RKO (cell line): ENCODE measurements around the gene GLIPR1.
"Not testable (repeated sequence)": the region's sequence is repeated elsewhere in the genome, so short reads cannot be mapped to it uniquely, and the experiment has no call there.

Experiments used
- DNase-seq: peaks from one replicate; pipeline ENCODE4 v3.0.0-alpha.2; 2016; ENCODE audit warnings: low spot score

GLIPR1 gene

DNA sequence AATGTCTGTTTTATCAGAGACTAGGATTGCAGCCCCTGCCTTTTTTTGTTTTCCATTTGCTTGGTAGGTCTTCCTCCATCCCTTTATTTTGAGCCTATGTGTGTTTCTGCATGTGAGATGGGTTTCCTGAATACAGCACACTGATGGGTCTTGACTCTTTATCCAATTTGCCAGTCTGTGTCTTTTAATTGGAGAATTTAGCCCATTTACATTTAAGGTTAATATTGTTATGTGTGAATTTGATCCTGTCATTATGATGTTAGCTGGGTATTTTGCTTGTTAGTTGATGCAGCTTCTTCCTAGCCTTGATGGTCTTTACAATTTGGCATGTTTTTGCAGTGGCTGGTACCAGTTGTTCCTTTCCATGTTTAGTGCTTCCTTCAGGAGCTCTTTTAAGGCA lies 40.7 kb downstream of the GLIPR1 start:
- DNase-seq = not testable (repeated sequence)

DNA sequence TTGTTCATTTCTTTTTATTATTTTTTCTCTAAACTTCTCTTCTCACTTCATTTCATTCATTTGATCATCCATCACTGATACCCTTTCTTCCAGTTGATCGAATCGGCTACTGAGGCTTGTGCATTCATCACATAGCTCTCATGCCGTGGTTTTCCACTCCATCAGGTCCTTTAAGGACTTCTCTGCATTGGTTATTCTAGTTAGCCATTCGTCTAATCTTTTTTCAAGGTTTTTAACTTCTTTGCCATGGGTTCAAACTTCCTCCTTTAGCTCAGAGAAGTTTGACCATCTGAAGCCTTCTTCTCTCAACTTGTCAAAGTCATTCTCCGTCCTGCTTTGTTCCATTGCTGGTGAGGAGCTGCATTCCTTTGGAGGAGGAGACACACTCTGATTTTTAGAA lies 41.6 kb downstream of the GLIPR1 start:
- DNase-seq = not testable (repeated sequence)

DNA sequence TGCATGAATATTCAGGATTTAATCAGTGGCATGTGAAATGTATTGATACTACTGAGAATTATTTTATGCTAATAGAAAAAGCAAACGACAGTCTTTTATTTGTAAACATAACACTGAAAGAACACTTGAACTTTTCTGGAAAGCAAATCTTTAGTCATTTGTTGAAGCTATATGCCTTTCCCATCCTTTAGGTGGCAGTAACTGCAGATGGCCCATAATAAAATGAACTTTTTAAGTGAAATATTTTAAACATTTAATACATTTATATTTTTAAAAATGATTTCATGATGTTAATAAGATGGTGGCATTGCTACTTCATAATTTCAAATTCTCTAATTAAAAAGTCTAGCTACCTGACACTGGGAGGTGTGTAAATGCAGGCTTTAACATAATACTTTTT lies 44.7 kb downstream of the GLIPR1 start:
- no peak for DNase-seq

DNA sequence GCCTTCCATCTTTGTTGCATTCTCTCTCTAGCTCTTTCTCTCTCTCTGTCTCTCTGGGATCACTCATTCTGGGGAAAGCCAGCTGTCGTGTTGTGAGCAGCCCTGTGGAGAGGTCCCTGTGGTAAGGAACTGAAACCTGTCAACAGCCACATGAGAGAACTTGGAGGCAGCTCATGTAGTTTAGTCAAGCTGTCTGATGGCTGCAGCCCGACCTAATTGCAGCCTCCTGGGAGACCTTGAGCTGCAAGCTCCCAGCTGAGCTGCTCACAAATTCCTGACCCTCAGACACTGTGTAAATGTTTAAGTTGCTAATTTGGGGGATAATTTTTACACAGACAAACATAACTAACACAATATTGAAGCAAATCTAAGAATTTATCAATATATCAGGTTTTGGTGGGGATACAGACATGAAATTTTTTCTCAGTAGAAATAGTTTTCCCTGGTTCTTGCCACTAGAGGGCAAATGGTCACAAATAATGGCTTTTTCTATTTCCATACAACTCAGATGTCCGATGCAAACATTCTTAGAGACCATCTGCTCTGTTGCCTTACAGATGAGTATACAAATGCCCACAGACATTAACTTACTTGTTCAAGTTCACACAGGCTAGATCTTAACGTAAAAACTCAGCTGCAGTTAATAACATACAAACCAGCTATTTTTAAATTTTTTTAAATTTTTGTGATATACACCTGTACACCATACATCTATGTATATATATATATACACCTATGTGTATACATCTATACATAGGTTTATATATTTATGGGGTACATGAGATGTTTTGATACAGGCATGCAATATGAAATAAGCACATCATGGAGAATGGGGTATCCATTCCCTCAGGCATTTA lies 46.3 kb downstream of the GLIPR1 start:
- DNase-seq = peak; percentile 87

DNA sequence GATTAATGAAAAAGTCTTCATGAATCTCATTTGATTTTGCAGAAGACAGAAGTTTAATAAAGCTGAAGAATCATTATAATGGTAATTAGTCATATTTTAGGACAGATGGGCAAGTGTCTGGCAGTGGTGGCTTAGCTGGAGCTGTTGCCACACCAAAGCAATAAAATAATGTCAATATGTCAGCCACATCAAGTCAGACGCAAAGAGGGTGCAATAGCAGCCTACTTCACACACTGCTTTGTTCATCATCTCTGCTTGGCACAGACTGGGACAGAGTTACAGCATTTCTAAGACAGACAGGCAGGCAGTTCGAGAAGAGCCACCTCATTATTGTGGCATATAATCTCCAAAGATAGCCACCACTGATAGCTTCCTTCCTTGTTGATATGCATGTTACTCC lies 47.7 kb downstream of the GLIPR1 start:
- DNase-seq = no peak

DNA sequence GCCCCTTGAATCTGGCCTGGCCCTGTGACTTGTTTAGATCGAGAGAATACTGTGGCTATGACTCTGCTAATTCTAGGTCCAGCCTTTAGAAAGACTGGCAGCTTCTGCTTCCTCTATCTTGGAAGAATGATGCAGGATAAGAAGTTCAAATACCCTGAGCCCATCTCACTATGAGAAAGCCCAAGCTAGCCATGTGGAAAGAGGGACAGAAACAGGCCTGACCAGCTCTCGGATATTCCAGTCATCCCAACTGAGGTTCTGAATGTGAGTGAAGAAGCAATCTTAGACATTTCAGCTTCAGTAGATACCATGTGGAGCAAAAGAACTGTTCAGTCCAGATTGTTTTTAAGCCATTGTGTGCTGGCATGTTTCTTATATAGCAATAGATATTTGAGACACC lies 48.1 kb downstream of the GLIPR1 start:
- no peak for DNase-seq

GRCh38 chr12:75529316-75529715 lies 48.8 kb downstream of the GLIPR1 start:
- DNase-seq = no peak

DNA sequence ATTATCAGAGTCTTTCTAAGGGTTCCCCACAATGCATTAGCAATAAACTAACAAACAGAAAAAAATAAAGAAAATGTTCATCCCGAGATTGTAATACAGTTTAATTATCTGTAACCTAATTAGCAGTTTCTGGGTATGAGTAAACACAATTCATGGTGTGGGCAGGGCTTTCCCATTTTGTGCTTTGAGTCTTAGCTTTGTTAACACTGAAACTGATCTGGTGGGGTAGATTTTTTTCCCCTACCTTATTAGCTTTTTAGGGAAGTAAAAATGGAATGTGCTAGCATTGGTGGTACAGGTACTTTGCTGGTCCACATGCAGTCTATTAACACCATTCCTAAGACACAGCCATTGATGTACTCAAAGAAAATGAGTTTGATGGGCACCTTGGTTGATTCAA lies 49.3 kb downstream of the GLIPR1 start:
- no peak for DNase-seq

DNA sequence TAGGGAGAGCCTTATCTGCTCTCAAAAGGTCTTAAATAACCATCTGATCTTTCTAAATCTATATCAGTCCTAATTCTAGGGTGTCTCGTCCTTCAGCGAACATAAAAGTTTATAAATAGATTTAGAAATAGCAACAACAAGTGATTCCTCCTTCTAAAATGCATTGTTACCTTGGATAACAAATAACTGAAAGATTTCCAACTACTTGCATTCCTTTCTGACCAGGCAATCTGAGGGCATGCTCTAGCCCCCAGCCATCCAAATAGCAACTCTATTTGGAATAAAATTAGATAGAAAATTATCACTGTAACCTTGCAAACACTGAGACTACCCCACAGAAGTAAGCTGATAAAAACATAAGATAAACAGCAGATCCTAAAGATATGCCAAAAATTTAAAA lies 52.7 kb downstream of the GLIPR1 start:
- DNase-seq = no peak

DNA sequence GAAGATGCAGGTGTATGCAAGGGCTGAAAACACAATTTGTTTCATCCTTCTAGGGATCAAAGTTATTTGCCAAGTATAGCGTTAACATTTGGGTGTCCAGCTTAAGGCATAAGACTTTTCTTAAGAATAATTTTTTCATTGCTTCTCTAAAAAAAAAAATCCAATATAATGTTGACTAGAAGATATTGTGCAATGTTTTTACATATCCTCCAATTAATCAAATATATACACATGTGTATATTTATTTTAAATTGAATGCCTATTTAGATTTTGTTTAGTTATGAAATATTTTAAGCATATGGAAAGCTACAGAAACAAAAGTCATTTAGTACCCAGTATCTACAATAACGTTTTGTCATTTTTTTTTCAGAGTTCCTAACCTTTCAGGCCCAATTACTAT lies 59.3 kb downstream of the GLIPR1 start:
- no peak for DNase-seq

GRCh38 chr12:75542942-75543341 lies 62.4 kb downstream of the GLIPR1 start:
- DNase-seq = no peak

DNA sequence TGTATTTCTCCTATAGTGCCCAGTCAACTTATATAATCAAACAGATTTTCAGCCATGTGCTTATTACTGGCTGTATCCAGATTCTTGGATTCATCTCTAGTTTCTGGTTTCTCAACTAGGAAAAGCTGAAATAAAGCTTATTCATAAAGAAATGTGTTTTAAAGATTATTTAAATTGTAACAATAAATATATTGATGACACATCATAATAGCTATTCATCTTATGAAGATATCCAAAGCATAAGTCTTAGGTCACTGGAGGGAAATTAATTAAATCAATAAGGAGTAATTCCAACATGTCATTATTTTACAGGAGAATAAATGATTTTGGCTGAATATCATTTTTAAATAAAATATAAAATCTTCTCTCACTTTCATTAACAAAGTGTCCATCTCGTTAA lies 63.0 kb downstream of the GLIPR1 start:
- DNase-seq = no peak

DNA sequence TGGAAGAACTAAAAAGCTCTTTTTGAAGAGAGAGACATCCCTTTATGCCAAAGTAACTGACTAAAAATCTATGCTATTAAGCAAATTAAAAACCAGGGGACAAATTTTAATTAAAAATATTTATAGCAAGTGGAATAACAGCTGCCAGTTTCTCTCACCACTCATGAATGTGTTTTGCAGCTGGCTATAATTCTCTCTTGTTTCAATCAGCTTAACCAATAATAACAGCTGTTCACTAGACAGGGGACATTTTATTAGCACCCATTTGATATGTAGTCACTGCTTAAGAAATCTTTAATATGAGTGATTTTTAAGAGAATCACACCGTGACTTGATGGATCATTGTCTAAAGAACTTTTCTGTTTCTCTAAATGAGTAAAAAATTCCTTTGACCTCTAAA lies 65.1 kb downstream of the GLIPR1 start:
- DNase-seq = no peak

DNA sequence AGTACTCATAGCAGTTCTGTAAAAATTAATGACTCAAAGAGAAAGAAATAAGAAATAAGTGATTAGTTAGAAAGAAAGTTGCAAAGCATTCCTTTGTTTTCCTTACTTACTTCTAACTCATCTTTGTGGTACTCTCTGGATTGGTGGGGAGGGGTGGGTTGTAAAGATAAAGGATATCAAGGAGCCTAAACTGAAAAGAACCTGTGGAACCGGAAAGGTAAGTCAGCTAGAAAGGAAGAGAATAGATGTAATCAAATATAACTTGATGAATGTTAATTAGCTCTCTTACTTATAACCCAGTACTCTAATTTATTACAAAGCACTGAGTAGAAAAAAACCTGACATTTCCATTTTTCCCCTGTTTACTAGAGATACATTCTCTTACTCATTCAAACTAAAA lies 68.3 kb downstream of the GLIPR1 start:
- DNase-seq = no peak

DNA sequence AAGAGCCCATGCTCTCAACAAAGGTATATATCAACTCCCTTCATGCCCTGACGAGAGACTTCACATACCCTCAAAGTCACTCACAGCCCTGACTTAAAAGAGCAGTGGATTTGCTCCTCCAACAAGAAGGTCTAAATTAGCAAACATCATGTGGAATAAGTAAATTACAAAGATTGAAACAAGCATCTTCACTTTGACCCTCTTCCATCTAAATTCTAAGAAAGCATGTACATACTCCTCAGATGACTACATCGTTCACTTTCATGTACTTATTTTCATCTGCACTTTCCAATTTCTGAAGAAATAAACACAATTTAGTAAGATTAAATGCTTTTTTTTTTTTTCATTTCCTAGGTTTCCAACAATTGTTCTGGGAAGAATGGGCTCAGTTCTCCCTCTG lies 69.4 kb downstream of the GLIPR1 start:
- DNase-seq = no peak

- DNase-seq = no peak
Observed at GRCh38 chr12:75550401-75551240, 70.1 kb downstream of the GLIPR1 start.

DNA sequence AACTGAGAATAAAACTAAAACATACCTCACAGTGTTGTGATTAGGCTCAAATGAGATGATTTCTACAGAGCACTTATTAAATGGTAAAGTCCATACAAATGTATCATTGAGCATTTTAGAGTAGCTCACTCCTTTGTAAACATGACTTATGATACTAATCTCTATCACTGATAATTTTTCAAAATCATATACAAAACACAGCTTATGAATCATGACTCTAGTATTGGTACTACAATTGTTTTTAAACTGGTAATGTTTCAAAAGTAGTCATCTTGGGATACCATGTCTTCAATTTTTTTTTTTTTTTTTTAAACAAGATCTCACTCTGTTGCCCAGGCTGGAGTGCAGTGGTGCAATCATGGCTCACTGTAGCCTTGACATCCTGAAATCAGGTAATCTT lies 70.9 kb downstream of the GLIPR1 start:
- DNase-seq = no peak

- DNase-seq = no peak
Observed at GRCh38 chr12:75553398-75553797, 72.8 kb downstream of the GLIPR1 start.
